ENCODE results near the gene SELENOF. TPM values are rescaled to one million over a fixed set of nuclear protein-coding genes. Genes with fewer than 3 reads are reported as not detected.
A peak's percentile ranks its signal among the peaks of the same experiment; 100 is the strongest.

Gene SELENOF
- total and polyA plus RNA-seq, 2 of the 4 experiments (the other 2 are of a cell fraction): 60.0 to 153 TPM

- no peak overlapping the region for H3K4me3 ChIP-seq (ENCODE audit: insufficient read depth, low read depth, low read length)
- H4K91ac ChIP-seq (ENCODE audit: insufficient read depth, low read depth, low read length): no peak overlapping the region
- H3K4ac ChIP-seq (ENCODE audit: low read depth, low read length): no peak overlapping the region
- WGBS, 2 experiments (ENCODE audit: extremely low coverage in 2 of 2, insufficient read length in 1 of 2): no CpG with 5 or more reads among the region's 2 CpGs
- BruUV-seq (replicated peaks): no TSS peak
- no peak overlapping the region for H2AFZ ChIP-seq (replicated peaks; ENCODE audit: low read length, poor library complexity)
- no peaks in the 10 kb centered on the region for H3K9me3 ChIP-seq (ENCODE audit: control insufficient read depth, insufficient read depth, low read length)
- peak overlapping the region; percentile 46 for H2BK5ac ChIP-seq (ENCODE audit: low read depth, low read length, poor library complexity, severe bottlenecking)
- no peak overlapping the region for H3K27ac ChIP-seq (ENCODE audit: insufficient read depth, low read length)
- H2AK5ac ChIP-seq (ENCODE audit: low read depth, low read length): no peak overlapping the region
- no peak overlapping the region for H4K5ac ChIP-seq (ENCODE audit: low read depth, low read length)
- TF ChIP-seq, protein P1, sequence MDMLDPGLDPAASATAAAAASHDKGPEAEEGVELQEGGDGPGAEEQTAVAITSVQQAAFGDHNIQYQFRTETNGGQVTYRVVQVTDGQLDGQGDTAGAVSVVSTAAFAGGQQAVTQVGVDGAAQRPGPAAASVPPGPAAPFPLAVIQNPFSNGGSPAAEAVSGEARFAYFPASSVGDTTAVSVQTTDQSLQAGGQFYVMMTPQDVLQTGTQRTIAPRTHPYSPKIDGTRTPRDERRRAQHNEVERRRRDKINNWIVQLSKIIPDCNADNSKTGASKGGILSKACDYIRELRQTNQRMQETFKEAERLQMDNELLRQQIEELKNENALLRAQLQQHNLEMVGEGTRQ (IDR thresholded peaks at IDR 0.05; ENCODE audit: low read depth, low read length): no peak
- TF ChIP-seq CEBPB (IDR thresholded peaks at IDR 0.05; ENCODE audit: low read depth, low read length) (peak; percentile 94), FOS (IDR thresholded peaks at IDR 0.05; ENCODE audit: low read depth, low read length) (peak; percentile 40; the same call in 1 of the 2 replicates)
- ChIA-PET POLR2A (ENCODE audit: unreplicated experiment) (no interaction called here), CTCF (interaction anchor here (1.1 kb wide), 1 partner anchor 119 kb away, joined by 3 read pairs; no protein-coding TSS in a partner anchor)
- no peak overlapping the region for H2BK20ac ChIP-seq (ENCODE audit: low read depth, low read length)
- H3K14ac ChIP-seq (replicated peaks; ENCODE audit: low read depth, low read length): no peak overlapping the region
- H2AK9ac ChIP-seq (replicated peaks; ENCODE audit: low read depth, low read length, poor library complexity): no peak overlapping the region
- in situ Hi-C loops (cut with MboI; ENCODE audit: low sequenced_read_pairs): no loop called here
- H3K4me2 ChIP-seq (ENCODE audit: low read depth, low read length): no peak overlapping the region
- peaks cover 2% of the 10 kb centered on the region; the same call in 1 of the 2 replicates for H3K4me1 ChIP-seq (ENCODE audit: control insufficient read depth, insufficient read depth, low read length)
- intact Hi-C loops (cut with micrococcal nuclease): no loop called here
- H2BK15ac ChIP-seq (ENCODE audit: low read depth, low read length): no peak overlapping the region
- H3K23ac ChIP-seq (ENCODE audit: low read depth, low read length): no peak overlapping the region
- ATAC-seq (ENCODE audit: low read depth) (peak; percentile 77), DNase-seq (peak; percentile 91)
- no peak overlapping the region for H3K56ac ChIP-seq (ENCODE audit: extremely low read depth, insufficient read depth, low read length)
- no peaks in the 10 kb centered on the region for H3K79me1 ChIP-seq (ENCODE audit: low read depth in 1 of 2, low read length in 2 of 2)
- dilution Hi-C loops (cut with HindIII; ENCODE audit: low sequenced_read_pairs, unreplicated experiment): no loop called here
- H3K9me1 ChIP-seq (ENCODE audit: insufficient read depth, low read length): peaks cover 3% of the 10 kb centered on the region; the same call in 1 of the 2 replicates
- H3K27me3 ChIP-seq (ENCODE audit: control insufficient read depth, insufficient read depth, low read length): no peaks in the 10 kb centered on the region
- no peak overlapping the region for H4K8ac ChIP-seq (ENCODE audit: low read depth in 2 of 2, low read length in 2 of 2)
- H4K20me1 ChIP-seq (ENCODE audit: insufficient read depth, low read length): no peaks in the 10 kb centered on the region
- H3K36me3 ChIP-seq (ENCODE audit: control insufficient read depth, insufficient read depth, low read length): no peaks in the 10 kb centered on the region
- H3K18ac ChIP-seq (ENCODE audit: low read depth, low read length): no peak overlapping the region
- no peak overlapping the region for H3K9ac ChIP-seq (ENCODE audit: low read depth, low read length)
- H2BK120ac ChIP-seq (ENCODE audit: low read depth, low read length): no peak overlapping the region
Measured at GRCh38 chr1:86846164-86846647, 67.7 kb downstream of the SELENOF start.

All from IMR-90 (cell line).